HG03558 (cell line): ENCODE results near the gene PSENEN.
"Not testable (repeated sequence)": the region's sequence is repeated elsewhere in the genome, so short reads cannot be mapped to it uniquely, and the experiment has no call there.

Experiments
- ATAC-seq: cut with Tn5 transposase; IDR thresholded peaks from one replicate; pipeline ENCODE4 v1.9.1; 2021; ENCODE audit warnings: moderate number of reproducible peaks; ENCODE audit not compliant: unreplicated experiment; ENCODE audit errors: extremely low read depth

PSENEN gene

GRCh38 chr19:35717665-35718344 lies 27.6 kb upstream of the PSENEN start, which contains the start of gene KMT2B:
TSS of gene KMT2B (plus strand) at chr19:35718003. CDS start at chr19:35718019, 16 bp downstream.
- peak; percentile 28 for ATAC-seq

- no peak for ATAC-seq
These were observed 27.0 kb upstream of the PSENEN start for GRCh38 chr19:35718345-35719041.

GRCh38 chr19:35719402-35720162 lies 25.9 kb upstream of the PSENEN start:
- ATAC-seq: no peak

- ATAC-seq: no peak
These were observed 25.3 kb upstream of the PSENEN start for GRCh38 chr19:35720163-35720524.

- ATAC-seq: no peak
These were observed 24.8 kb upstream of the PSENEN start for GRCh38 chr19:35720648-35721047.

GRCh38 chr19:35721374-35721773 lies 24.1 kb upstream of the PSENEN start:
- no peak for ATAC-seq

GRCh38 chr19:35722461-35722860 lies 23.0 kb upstream of the PSENEN start:
- no peak for ATAC-seq

GRCh38 chr19:35722897-35723296 lies 22.6 kb upstream of the PSENEN start:
- no peak for ATAC-seq

- no peak for ATAC-seq
These were observed 21.8 kb upstream of the PSENEN start for GRCh38 chr19:35723671-35724070.

GRCh38 chr19:35724132-35724531 lies 21.3 kb upstream of the PSENEN start:
- not testable (repeated sequence) for ATAC-seq

GRCh38 chr19:35724560-35724959 lies 20.9 kb upstream of the PSENEN start:
- ATAC-seq: no peak

- no peak for ATAC-seq
These were observed 20.1 kb upstream of the PSENEN start for GRCh38 chr19:35725216-35725861.

GRCh38 chr19:35727053-35727955 lies 18.1 kb upstream of the PSENEN start:
- no peak for ATAC-seq

- no peak for ATAC-seq
These were observed 17.3 kb upstream of the PSENEN start for GRCh38 chr19:35727956-35728706.

- ATAC-seq: no peak
These were observed 16.4 kb upstream of the PSENEN start for GRCh38 chr19:35729021-35729420.

GRCh38 chr19:35729763-35730162 lies 15.7 kb upstream of the PSENEN start:
- ATAC-seq: no peak

GRCh38 chr19:35730326-35730725 lies 15.1 kb upstream of the PSENEN start:
- ATAC-seq: no peak

- no peak for ATAC-seq
These were observed 14.1 kb upstream of the PSENEN start for GRCh38 chr19:35731353-35731752.
